HCT116 (cell line): ENCODE data around the gene VEPH1.

Experiments used
- POLR2A ChIP-seq: IDR thresholded peaks from 2 replicates; pipeline ENCODE4 v1.7.0; 2011; ENCODE audit warnings: borderline replicate concordance; ENCODE audit not compliant: insufficient read depth, insufficient read length; ENCODE audit errors: extremely low read depth
- POLR2AphosphoS5 ChIP-seq: IDR thresholded peaks from 2 replicates; pipeline ENCODE4 v1.6.1; 2011; ENCODE audit warnings: mild to moderate bottlenecking, low read depth, low read length, moderate library complexity
- RAD21 ChIP-seq: IDR thresholded peaks from 2 replicates; pipeline ENCODE4 v1.6.1; 2012; ENCODE audit warnings: low read depth, mild to moderate bottlenecking
- TF ChIP-seq, protein P1 (sequence below): IDR thresholded peaks from 2 replicates; pipeline ENCODE4 v1.6.1; 2012

DNA sequence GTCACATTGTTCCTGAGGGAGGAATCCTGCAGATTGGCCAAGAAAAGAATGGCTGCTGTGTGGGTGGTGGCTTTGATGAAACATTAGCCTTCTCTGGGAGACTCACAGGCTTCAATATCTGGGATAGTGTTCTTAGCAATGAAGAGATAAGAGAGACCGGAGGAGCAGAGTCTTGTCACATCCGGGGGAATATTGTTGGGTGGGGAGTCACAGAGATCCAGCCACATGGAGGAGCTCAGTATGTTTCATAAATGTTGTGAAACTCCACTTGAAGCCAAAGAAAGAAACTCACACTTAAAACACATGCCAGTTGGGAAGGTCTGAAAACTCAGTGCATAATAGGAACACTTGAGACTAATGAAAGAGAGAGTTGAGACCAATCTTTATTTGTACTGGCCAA lies 60.5 kb downstream of the VEPH1 start:
- TF ChIP-seq RAD21 (no peak), POLR2AphosphoS5 (no peak), POLR2A (no peak)
- TF ChIP-seq, protein P1, sequence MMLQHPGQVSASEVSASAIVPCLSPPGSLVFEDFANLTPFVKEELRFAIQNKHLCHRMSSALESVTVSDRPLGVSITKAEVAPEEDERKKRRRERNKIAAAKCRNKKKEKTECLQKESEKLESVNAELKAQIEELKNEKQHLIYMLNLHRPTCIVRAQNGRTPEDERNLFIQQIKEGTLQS: no peak
